Measurements from ENCODE around the gene LRCH4.

LRCH4 gene

GRCh38 chr7:100585511-100586265, at the start of gene LRCH4:
Gene LRCH4, minus strand, starts transcription at chr7:100586129. Its CDS starts 29 bp downstream, at chr7:100586100.
- DNase-seq (ENCODE audit: low read depth in 2 of 2): no peak

GRCh38 chr7:100632951-100633717, 47.2 kb upstream of the LRCH4 start:
- DNase-seq (ENCODE audit: low read depth in 2 of 2): peak; percentile 17 to 26

GRCh38 chr7:100630066-100630465, 44.1 kb upstream of the LRCH4 start:
- DNase-seq (ENCODE audit: low read depth in 2 of 2): no peak

- DNase-seq (ENCODE audit: low read depth in 2 of 2): no peak
These were observed 43.3 kb upstream of the LRCH4 start for GRCh38 chr7:100629117-100629716.

- no peak for DNase-seq (ENCODE audit: low read depth in 2 of 2)
These were observed 41.3 kb upstream of the LRCH4 start for GRCh38 chr7:100627238-100627549.

- DNase-seq (ENCODE audit: low read depth in 2 of 2): peak; percentile 81
These were observed 40.8 kb upstream of the LRCH4 start for GRCh38 chr7:100626530-100627237.

GRCh38 chr7:100626055-100626454, 40.1 kb upstream of the LRCH4 start:
- no peak for DNase-seq (ENCODE audit: low read depth in 2 of 2)

GRCh38 chr7:100623951-100624824, 38.3 kb upstream of the LRCH4 start:
- DNase-seq (ENCODE audit: low read depth in 2 of 2): no peak

- no peak for DNase-seq (ENCODE audit: low read depth in 2 of 2)
These were observed 35.6 kb upstream of the LRCH4 start for GRCh38 chr7:100621554-100621953.

- no peak for DNase-seq (ENCODE audit: low read depth in 2 of 2)
These were observed 34.9 kb upstream of the LRCH4 start for GRCh38 chr7:100620804-100621203.

- no peak for DNase-seq (ENCODE audit: low read depth in 2 of 2)
These were observed 34.3 kb upstream of the LRCH4 start for GRCh38 chr7:100620239-100620638.

- DNase-seq (ENCODE audit: low read depth in 2 of 2): no peak
These were observed 28.5 kb upstream of the LRCH4 start for GRCh38 chr7:100614308-100614861.

- DNase-seq (ENCODE audit: low read depth in 2 of 2): no peak
These were observed 27.7 kb upstream of the LRCH4 start for GRCh38 chr7:100613412-100614175.

- no peak for DNase-seq (ENCODE audit: low read depth in 2 of 2)
These were observed 26.9 kb upstream of the LRCH4 start for GRCh38 chr7:100612730-100613390.

- DNase-seq (ENCODE audit: low read depth in 2 of 2): peak; percentile 94 to 95
These were observed 26.2 kb upstream of the LRCH4 start, which contains the start of gene MOSPD3 for GRCh38 chr7:100611983-100612729. Gene MOSPD3, plus strand, starts transcription at chr7:100612540. Its CDS starts 252 bp downstream, at chr7:100612792.

- DNase-seq (ENCODE audit: low read depth in 2 of 2): no peak
These were observed 24.0 kb upstream of the LRCH4 start for GRCh38 chr7:100609958-100610357.

GRCh38 chr7:100607111-100607510, 21.2 kb upstream of the LRCH4 start:
- no peak for DNase-seq (ENCODE audit: low read depth in 2 of 2)

GRCh38 chr7:100606313-100606712, 20.4 kb upstream of the LRCH4 start:
- DNase-seq (ENCODE audit: low read depth in 2 of 2): no peak
